ENCODE data around the gene VSTM2L.

Gene VSTM2L

GRCh38 chr20:37936451-37936850 is 33.5 kb downstream of the VSTM2L start:
- no peak for FAIRE-seq
- no peak for DNase-seq (ENCODE audit: low spot score)

DNA sequence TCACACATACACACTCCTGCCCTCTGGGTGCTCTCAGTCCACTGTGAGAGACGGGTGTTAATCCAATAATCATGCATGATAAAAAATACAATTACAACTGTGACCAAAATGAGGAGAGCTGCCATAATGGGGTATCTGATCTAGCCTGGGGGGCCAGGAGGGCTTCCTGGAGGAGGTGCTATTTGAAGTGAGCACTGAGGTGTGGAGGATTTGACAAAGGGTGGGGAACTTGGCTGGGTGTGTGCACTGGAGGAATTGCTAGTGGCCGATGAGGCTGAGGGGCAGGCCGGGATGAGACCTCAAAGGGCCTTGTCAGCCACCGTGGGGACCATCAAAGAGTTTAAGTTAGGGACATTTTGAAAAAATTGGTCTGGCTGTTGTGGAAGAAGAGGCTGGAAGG is 34.8 kb downstream of the VSTM2L start:
- FAIRE-seq (no peak), DNase-seq (ENCODE audit: low spot score) (no peak)

DNA sequence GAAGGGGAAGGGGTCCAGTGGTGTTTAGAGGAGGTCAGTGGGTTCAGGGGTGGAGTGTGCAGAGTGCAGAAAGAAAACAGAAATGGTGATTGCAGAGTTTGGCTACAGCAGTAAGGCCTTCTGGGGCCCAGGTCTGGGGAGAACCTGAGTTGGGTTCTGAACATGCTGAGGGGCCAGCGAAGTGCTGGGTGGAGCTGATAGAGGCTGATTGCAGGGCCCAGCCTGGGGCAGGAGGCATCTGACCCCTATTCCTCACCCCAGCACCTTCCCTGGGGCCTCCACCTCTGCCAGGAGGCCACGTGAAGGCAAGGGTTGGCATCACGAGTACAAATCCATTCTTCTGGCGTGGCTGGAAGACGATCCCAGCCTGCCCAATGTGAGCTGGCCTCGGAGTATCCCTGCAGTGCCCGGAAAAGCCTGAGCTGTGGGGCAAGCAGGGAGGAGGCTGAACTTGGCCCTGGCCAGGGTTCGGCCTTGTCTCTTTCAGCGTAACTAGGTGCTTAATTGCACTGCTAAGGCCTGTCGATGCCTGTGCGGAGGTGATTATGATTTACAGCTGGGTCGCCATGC is 35.3 kb downstream of the VSTM2L start:
- no peak for FAIRE-seq
- DNase-seq (ENCODE audit: low spot score) = no peak

GRCh38 chr20:37938954-37939353 is 36.0 kb downstream of the VSTM2L start:
- no peak for DNase-seq (ENCODE audit: low spot score)
- FAIRE-seq = no peak

DNA sequence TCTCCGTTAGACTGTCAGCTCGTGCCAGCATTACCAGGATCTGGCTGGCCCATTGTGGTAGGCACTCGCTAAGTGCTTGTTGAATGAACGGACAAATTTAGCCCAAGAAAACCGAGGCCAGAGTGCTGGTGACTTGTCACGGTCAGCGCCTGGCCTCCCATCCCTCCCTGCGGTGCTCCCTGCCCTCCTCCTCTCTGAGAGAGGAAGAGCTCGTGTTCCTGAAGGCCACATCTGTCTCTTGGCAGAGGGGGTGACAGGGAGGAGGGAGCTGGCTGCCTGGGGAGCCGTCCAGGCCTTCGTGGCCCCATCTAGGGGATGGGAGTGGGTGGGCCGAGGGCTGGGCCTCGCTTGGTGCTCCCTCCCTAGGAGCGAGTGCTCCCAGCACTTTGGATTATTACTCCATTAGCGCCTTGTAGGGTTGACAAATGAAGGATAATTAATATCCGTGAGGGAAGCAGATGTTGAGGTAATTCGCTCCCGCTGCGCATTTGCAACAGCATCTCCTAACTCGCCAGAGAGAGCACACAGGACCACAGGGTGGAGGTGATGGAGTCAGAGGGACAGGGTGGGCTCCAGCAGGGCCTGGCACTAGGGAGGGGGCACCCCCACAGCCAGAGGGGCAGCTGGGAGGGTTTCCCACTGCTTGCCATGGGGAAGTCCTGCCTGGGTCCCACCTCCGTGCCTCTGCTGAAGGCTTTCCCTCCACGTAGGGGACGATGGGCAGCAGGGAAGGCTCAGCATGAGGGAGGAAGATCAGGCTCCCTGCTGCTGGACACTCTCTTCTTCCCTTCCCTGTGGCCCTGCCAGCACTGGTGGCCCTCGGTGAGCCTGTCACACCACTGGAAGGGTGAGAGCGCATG is 37.0 kb downstream of the VSTM2L start:
- no peak for DNase-seq (ENCODE audit: low spot score)
- no peak for FAIRE-seq

GRCh38 chr20:37940858-37941257 is 37.9 kb downstream of the VSTM2L start:
- DNase-seq (ENCODE audit: low spot score) (no peak), FAIRE-seq (no peak)

DNA sequence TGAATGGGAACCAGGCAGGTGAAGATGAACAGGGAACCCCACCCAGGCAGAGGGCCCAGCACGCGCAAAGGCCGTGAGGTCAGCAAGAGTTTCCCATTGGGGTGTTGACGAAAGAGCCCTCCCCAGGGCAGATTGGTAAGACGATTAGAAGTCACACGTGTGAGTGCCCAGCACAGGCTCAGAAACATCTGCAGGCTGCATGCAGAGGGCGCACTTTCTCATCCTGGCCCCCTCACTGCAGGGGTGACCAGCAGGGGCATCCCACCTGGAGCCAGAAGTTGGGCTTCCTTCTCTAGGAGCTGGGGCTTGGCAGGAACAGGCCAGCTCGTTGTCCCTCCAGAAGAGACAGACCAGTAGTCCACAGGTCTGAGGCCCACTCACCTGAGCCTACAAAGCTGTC is 38.4 kb downstream of the VSTM2L start:
- FAIRE-seq (no peak), DNase-seq (ENCODE audit: low spot score) (no peak)

- no peak for FAIRE-seq
- DNase-seq (ENCODE audit: low spot score) = no peak
Measured at GRCh38 chr20:37941992-37942391, 39.1 kb downstream of the VSTM2L start.

DNA sequence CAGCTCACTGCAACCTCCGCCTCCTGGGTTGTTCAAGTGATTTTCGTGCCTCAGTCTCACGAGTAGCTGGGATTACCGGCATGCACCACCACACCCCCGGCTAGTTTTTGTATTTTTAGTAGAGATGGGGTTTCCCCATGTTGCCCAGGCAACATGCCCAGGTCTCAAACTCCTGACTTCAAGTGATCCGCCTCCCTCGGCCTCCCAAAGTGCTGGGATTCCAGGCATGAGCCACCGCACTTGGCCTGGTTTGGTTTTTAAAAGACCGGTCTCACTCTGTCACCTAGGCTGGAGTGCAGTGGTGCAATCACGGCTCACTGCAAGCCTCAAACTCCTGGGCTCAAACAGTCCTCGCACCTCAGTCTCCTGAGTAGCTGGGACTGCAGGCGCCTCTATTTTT is 40.1 kb downstream of the VSTM2L start:
- DNase-seq (ENCODE audit: low spot score) (no peak), FAIRE-seq (no peak)

GRCh38 chr20:37943501-37944455 is 40.9 kb downstream of the VSTM2L start:
- no peak for DNase-seq (ENCODE audit: low spot score)
- FAIRE-seq = no peak

GRCh38 chr20:37944456-37944981 is 41.6 kb downstream of the VSTM2L start:
- DNase-seq (ENCODE audit: low spot score) (no peak), FAIRE-seq (no peak)

- no peak for DNase-seq (ENCODE audit: low spot score)
- no peak for FAIRE-seq
Measured at GRCh38 chr20:37945091-37945547, 42.2 kb downstream of the VSTM2L start.

DNA sequence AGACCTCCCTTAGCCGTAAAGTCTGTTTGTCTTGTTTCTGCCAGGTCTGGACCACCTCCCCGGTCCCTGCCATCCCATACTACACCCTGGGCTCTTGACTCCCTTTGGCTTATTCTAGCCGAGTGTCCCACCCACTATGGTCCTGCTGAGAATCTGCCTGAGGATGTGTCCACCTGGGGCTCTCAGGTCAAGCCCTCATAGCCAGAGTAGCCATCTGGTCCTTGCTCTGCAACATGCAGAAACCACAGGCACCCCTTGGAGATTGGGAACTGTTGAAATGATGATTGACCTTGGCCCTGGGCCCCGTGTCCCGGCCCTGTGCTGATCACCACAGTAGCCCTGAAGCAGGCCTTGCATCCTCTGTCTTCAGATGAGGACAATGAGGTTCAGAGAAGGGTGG is 44.0 kb downstream of the VSTM2L start:
- DNase-seq (ENCODE audit: low spot score) = no peak
- FAIRE-seq = no peak

GRCh38 chr20:37947943-37948342 is 45.0 kb downstream of the VSTM2L start:
- DNase-seq (ENCODE audit: low spot score) (no peak), FAIRE-seq (no peak)

DNA sequence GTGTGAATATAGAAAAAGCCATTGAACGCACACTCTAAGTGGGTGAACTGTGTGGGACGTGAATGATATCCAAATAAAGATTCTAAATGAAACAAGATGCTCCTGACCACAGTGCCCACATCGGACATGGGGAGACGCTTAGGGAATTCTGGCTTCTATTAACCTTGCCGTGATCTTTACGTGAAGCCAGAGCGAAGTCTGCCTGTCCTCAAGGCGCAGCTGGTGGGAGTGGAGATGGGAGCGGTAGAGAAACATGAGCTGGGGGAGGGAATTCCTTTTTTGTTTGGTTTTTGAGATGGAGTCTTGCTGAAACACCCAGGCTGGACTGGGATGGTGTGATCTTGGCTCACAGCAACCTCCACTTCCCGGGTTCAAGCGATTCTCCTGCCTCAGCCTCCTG is 46.0 kb downstream of the VSTM2L start:
- FAIRE-seq (no peak), DNase-seq (ENCODE audit: low spot score) (no peak)

GRCh38 chr20:37954190-37954589 is 51.3 kb downstream of the VSTM2L start:
- FAIRE-seq = no peak
- DNase-seq (ENCODE audit: low spot score) = no peak

GRCh38 chr20:37954626-37955025 is 51.7 kb downstream of the VSTM2L start:
- DNase-seq (ENCODE audit: low spot score) = no peak
- FAIRE-seq = no peak

- FAIRE-seq (no peak), DNase-seq (ENCODE audit: low spot score) (no peak)
Measured at GRCh38 chr20:37955511-37955910, 52.6 kb downstream of the VSTM2L start.

DNA sequence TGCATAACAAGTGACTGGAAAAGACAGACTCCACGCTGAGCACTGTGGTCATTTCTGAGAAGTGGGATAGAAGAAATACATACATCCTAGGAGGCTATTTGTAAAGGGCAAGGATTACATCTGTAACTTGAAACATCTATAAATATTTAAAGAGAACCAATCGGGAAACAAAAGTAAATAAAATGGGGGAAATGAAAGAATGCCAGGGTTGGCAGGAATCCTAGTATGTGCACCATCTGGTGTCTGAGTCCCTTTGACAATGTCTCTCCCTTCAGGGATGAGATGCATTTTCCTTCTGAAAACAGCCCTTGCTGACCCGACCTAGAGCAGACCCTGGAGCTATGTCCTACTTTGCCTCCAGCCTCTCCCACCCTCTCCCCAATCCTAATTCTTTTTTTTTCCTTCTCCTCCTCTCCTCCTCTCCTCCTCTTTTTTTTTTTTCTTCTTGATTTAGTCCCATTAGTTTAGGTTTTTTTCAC is 53.2 kb downstream of the VSTM2L start:
- FAIRE-seq = no peak
- DNase-seq (ENCODE audit: low spot score) = no peak

GRCh38 chr20:37958856-37959520 is 56.1 kb downstream of the VSTM2L start:
- no peak for DNase-seq (ENCODE audit: low spot score)
- no peak for FAIRE-seq

DNA sequence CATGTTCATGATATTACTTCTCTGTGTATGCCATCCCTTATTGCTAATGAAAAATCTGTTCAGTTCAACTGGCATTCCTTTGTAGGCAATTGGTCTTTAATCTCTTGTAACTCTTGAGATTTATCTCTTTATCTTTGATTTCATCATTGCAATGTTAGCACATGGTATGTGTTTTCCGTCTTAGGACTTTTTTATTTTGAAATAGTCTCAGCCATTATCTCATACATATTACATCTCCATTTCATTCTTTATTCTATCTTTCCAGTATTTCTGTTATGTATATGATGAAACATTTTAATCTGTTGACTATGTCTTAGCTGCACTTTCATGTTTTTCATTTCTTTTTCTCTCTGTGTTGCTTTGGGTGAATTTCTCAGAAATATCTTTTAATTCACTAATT is 58.1 kb downstream of the VSTM2L start:
- no peak for DNase-seq (ENCODE audit: low spot score)
- FAIRE-seq = no peak

Measured in urothelium cell line (cell line).